ENCODE measurements around the gene ELF3. TPM values are rescaled to one million over a fixed set of nuclear protein-coding genes. Genes with fewer than 3 reads are reported as not detected.

The ELF3 gene
- total RNA-seq, 1 donor from 2014 or later, result 128 TPM

GRCh38 chr1:202045705-202046104 lies 35.3 kb downstream of the ELF3 start:
- TF ChIP-seq CTCF (IDR thresholded peaks at IDR 0.05; ENCODE audit: insufficient read depth, low read length, poor library complexity, severe bottlenecking), result no peak
- DNase-seq (ENCODE audit: low read depth), result no peak
- Histone ChIP-seq H3K36me3 (ENCODE audit: control insufficient read depth, insufficient read depth, low read length) (no peaks in the 10 kb centered on the region), H3K27me3 (ENCODE audit: control insufficient read depth, insufficient read depth, low read length) (no peaks in the 10 kb centered on the region), H3K4me3 (ENCODE audit: low read depth, low read length) (no peak overlapping the region)

- Histone ChIP-seq H3K27me3 (ENCODE audit: control insufficient read depth, insufficient read depth, low read length) (no peaks in the 10 kb centered on the region), H3K4me3 (ENCODE audit: low read depth, low read length) (no peak overlapping the region), H3K36me3 (ENCODE audit: control insufficient read depth, insufficient read depth, low read length) (no peaks in the 10 kb centered on the region)
- no peak for DNase-seq (ENCODE audit: low read depth)
- TF ChIP-seq CTCF (IDR thresholded peaks at IDR 0.05; ENCODE audit: insufficient read depth, low read length, poor library complexity, severe bottlenecking), result no peak
Measured at GRCh38 chr1:202046227-202046626, 35.8 kb downstream of the ELF3 start.

GRCh38 chr1:202046748-202047708 lies 36.6 kb downstream of the ELF3 start:
- no peak for DNase-seq (ENCODE audit: low read depth)
- Histone ChIP-seq H3K4me3 (ENCODE audit: low read depth, low read length) (no peak overlapping the region), H3K36me3 (ENCODE audit: control insufficient read depth, insufficient read depth, low read length) (no peaks in the 10 kb centered on the region), H3K27me3 (ENCODE audit: control insufficient read depth, insufficient read depth, low read length) (no peaks in the 10 kb centered on the region)
- TF ChIP-seq CTCF (IDR thresholded peaks at IDR 0.05; ENCODE audit: insufficient read depth, low read length, poor library complexity, severe bottlenecking), result no peak

GRCh38 chr1:202047977-202048376 lies 37.6 kb downstream of the ELF3 start:
- H3K36me3 ChIP-seq (ENCODE audit: control insufficient read depth, insufficient read depth, low read length), result no peaks in the 10 kb centered on the region
- DNase-seq (ENCODE audit: low read depth), result no peak
- H3K4me3 ChIP-seq (ENCODE audit: low read depth, low read length), result no peak overlapping the region
- TF ChIP-seq CTCF (IDR thresholded peaks at IDR 0.05; ENCODE audit: insufficient read depth, low read length, poor library complexity, severe bottlenecking), result no peak
- H3K27me3 ChIP-seq (ENCODE audit: control insufficient read depth, insufficient read depth, low read length), result no peaks in the 10 kb centered on the region

- H3K4me3 ChIP-seq (ENCODE audit: low read depth, low read length), result no peak overlapping the region
- no peaks in the 10 kb centered on the region for H3K27me3 ChIP-seq (ENCODE audit: control insufficient read depth, insufficient read depth, low read length)
- H3K36me3 ChIP-seq (ENCODE audit: control insufficient read depth, insufficient read depth, low read length), result no peaks in the 10 kb centered on the region
- TF ChIP-seq CTCF (IDR thresholded peaks at IDR 0.05; ENCODE audit: insufficient read depth, low read length, poor library complexity, severe bottlenecking), result no peak
- DNase-seq (ENCODE audit: low read depth), result no peak
Measured at GRCh38 chr1:202049129-202049528, 38.7 kb downstream of the ELF3 start.
